GM19397 (cell line): ENCODE measurements around the gene CERS6.

Source experiments
- ATAC-seq: cut with Tn5 transposase; IDR thresholded peaks from one replicate; pipeline ENCODE4 v1.9.1; 2021; ENCODE audit warnings: mild to moderate bottlenecking, moderate library complexity; ENCODE audit not compliant: unreplicated experiment

Gene CERS6

DNA sequence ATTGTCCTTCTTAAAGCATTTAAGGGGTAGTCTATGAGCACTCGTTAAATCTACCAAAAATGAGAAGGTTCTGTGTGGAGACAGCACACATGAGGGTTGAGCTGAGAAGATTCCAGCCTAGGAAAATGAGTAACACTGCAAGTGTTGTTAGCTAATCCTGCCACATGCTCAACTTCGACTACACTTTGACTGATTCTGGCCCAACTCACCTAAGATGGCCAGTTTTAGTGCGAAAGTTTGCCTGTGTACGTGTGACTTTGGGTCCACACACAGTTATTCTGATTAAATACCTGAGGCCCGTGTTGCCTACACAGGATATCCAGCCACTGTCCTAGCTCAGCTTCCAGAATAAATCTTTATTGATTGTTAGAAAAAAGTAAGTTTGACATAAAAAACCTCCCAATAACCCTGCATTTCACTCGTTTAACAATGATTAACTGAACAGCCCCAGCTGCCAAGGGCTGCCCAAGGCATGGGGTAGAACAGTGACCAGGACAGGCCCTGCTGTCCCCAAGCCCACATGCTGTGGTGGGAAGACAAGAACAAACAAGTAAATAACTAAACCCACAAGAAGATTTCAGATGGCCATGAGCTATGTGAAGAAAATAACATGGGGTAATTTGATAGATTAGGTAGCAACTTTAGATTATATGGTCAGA lies 14.7 kb upstream of the CERS6 start:
- no peak for ATAC-seq

DNA sequence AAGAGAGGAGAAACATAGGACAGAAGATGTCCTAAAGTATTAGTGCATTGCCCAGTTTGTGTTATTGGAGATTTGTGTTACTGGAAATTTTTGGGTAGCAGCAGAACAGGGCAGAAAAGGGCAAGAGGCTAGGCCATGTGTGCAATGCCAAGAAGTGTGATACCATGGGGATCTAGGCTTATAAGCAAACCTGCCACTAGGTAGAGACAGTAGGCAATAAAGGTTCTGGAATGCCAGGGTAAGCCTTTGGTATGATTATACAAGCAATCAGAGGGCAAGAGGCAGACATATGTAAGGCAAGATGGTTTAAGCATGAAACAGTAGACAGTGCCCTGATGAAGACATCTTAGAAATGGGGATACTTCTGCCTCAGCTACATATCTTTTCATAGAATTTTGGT lies 12.3 kb upstream of the CERS6 start:
- no peak for ATAC-seq

DNA sequence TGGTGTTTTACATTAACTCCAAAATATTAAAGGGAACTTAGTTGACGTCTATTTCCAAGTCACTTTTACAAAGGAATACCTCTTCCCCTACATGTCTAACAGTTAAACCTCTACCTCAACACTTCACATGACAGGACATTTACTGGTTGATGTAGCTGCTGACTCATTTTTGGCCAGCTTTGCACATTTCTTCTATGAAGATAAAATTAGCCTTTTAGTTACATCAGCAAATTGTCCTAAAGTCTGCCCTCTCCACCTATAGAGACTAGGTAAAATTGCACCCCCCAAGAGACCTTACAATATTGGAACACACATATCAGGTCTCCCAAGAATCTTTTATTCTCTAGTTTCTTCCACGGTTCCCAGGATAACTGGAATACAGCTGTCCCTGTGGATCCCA lies 10.1 kb upstream of the CERS6 start:
- ATAC-seq, result no peak

DNA sequence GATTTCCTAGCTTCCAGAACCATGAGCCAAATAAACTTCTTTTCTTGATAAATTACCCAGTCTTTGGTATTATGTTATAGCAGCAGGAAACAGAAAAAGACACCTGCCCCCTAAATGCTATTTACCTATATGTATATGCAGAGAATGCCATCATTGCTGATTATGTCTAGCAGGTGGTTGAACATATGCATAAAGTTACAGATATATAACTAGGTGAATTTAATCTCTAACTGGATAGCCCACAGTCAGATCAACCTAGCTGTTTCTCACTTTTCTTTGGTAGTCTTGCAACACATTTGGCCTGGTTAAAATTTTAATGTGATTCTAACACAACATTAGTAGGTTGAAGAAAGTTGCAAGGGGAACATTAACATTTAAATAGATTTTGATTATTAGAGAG lies 7.1 kb upstream of the CERS6 start:
- ATAC-seq, result no peak

DNA sequence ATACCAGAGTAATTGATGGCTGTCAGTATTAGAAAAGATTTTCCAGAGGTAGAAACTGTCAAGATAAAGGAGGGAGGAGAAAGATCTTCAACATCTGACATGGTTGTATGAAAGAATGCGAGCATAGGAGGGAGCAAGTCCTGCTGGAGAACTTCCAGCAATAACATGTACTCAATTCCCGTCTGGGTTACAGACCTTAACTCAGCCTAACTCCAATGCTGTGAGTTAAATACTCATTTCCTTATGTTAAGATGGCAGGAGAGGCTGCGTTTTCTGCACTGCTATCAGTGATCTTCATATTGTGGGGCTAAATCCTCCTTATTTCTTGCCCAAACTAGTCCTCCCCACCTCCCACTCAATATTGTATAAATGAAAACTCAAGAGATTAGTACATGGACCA lies 6.7 kb upstream of the CERS6 start:
- ATAC-seq, result no peak

DNA sequence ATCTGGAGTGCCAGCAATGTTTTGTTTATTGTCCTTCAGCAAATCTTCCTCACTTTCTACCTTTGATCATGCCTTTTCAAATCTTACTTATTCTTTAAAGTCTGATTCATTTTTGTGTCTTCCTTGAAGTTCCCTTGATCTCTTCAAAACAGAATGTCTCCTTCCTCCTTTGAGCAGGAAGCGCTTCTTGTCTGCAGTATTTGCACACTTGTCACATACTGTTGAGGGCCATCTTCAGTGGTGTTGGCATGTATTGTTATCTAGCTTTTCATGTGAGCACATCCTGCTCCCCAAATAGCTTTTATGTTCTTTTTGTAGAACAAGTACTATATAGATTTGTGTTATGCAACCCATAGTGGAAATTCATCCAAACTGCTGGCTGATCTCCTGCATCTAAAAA lies 5.9 kb upstream of the CERS6 start:
- ATAC-seq, result no peak

DNA sequence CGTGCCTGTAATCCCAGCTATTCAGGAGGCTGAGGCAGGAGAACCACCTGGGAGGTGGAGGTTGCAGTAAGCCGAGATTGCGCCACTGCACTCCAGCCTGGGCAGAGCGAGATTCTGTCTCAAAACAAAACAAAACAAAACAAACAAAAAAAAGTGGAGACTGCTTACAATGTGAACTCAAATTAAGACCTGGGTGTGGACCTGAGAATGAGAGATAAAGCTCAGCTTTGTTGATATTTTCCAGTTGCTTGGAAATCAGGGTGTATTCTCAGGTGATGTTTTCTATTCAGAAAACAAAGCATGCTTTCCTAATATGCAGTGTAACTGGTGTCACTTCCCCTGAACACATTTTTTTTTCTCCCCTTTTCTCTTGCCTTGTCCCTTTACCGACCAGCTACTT lies 5.3 kb upstream of the CERS6 start:
- no peak for ATAC-seq

DNA sequence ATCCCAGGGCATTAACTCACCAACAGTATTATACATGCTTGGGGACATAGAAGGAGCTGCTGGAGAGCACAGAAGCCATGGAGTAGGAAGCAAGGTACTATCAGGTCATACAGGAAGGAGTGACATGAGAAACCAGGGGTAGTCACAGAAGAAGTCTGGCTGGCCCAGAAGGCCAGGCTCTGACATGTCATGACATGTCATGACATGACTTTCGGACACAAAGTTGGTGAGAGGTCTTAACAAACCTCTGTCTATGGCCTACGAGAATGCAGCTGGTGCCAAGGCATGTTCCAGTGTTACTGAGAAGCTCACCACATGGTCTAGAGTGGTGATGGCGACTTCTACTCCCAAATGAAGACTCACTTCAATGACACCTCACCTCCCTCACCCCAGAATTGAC lies 3.3 kb upstream of the CERS6 start:
- no peak for ATAC-seq

DNA sequence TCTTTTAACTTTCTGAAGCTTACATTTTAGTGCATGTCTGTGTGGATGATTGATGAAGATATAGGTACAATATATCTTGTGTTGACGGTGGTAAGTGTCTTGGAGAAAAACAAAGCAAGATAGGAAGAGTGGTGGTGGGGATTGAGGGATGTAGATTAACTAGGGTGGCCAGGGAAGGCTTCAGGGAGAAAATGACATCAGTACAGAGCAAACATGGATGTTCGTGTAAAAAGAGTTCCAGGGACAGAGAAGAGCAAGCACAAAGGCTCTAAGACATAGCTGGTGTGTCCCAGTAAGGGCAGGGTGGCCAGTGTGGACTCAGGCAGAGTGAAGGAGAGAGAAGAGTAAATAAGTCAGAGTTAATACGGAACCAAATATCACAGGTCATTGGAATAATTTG lies 2.7 kb upstream of the CERS6 start:
- no peak for ATAC-seq

DNA sequence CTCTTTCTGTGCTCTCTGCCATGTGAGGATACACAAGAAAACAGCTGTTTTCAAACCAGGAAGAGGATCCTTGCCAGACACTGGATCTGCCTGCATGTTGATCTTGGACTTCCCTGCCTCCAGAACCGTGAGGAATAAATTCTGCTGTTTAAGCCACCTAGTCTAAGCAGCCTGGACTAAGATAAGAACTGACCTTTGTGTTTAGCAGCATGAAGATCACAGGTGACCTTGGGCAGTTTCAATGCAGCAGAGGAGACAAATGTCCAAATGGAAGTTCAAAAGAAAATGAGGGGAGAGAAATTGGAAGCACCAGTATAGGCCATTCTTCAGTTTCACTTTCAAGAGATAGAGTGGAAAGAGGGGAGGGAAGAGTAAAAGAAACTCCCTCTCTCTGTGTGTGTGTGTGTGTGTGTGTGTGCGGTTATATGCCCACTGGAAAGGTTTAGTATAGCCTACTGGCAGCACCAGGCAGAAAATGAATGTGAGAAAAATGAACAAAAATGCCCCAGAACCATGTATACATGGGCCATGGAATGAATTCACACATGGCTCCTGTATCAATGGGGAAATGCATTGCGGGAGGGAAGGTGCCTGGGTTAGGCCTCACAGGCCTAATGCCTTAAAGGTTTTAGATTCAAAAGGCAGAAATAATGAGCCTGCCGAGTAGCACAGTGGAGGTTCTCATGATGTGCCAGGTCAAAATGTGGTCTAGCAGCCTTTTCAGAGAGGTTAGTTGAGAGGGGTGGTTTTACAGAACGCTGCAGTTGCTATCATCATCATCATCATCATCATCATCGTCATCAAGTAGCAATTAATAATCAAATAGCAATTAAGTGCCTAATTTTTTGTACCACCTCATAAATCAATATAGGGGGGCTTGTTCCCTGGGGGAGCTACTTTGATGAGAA lies 1.1 kb upstream of the CERS6 start:
- no peak for ATAC-seq

DNA sequence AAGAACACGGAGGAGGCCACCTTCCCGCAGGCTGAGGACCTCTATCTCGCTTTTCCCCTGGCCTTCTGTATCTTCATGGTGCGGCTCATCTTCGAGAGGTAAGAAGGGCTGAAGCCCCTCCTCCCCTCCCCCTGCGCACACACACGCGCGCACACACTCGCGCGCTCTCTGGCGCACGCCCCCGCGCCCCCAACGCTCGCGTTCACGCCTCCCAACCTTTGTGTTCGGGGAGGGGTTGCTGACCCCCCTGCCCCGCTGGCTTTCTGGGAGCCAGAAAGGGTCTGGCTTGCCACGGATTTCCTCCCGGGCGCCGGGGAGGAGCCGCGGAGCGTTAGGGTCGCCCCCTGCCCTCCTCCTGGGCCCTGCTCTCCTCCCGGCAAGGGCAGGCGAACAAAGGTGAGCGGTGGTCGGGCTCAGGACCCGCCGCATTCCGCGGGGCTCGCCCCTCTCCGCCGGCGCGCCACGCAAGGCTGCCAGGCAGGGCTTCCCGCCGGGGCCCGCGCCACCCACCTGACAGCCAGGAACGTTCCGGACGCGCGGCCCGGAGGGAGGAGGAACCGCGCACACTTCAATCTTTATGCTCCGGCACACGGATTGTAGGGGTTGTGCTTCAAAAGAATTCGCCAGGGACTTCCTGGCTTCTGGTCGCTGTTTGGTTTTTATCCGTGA lies 583 bp downstream of the CERS6 start:
- ATAC-seq, result peak; percentile 36

DNA sequence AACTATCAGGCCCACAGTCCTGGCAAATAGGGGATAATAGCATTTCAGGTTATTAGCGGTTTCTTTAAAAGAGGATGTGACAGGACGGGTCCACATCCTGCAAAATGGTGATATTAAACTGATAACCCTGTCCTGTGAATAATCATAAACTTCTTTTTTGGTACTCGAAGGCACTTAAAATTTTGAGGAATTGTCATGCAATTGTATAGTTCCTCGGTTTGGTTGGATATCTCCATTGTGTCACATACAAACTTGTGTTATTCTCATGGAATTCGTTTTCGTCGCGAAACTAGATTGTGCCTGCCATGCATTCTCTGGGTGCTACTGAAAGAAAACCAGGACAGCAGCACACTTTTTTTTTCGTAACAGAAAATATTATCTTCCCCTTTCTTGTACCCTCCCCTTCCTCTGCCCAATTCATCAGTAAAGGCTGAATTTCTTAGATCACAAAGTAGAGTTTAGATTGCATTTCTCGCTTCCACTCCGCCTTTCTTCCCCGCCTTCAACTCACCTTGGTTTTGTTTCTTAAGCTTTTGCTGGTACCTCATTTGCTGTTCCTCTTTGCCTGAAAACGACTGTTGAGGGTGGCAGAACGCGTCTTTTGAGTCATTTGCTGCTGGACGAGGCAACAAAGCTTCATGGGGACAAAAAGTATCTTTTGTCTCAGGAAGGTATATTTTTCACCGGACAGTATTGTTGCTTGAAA lies 1.3 kb downstream of the CERS6 start:
- no peak for ATAC-seq

DNA sequence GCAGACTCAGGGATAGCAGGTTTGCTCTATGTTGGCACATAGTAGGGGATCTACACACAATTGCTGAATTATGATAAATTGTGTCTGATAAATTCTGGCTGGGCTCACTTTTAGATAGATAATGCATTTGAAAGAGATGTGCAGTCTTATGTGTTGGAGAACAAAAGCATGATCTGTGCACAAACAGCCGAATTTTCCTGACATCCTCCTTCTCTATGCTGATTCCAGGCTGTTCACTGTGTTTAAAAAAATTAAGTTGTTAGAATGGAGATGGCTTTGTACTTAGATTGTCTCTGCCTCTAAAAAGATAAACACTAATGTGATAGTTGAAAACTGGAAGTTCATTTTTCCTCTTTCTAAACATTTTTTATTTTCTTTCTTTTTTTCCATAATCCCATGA lies 2.1 kb downstream of the CERS6 start:
- ATAC-seq, result no peak

DNA sequence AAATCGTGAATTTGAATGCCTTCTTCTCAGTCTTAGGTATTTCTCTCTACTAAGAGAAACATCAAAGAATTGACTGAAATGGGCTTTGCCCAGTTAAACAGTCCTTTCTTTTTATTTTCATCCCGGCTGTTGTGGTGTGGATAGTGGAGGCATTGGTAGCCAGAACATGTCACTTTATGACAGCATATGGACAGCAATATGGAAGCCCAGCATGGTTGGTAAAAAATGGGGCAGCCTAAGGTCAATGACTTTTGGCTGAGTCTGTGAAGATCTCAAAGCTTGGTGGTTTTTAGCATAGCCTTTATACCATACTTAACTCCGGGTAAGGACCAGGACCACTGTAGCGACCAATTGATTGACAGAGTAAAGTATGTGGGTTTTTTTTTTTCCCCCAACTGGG lies 3.2 kb downstream of the CERS6 start:
- ATAC-seq, result no peak

DNA sequence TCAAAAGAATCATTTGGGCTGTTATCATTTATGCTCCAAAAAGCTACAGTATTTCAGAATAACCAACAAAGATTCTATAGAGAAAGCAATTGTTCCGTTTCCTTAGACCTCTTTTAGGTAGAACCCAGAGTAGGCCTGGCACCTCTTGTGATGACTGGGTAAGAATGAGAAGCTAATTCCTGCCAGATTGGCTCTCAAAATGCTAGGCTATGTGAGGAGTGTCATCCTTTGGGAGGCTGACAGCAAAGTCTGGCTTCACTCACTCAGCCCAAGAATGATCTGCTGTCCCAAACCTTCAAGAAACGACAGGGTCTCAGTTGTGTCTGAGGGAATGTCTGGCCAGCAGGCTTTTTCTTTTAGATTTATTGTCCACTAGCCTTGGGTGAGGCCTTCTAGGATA lies 4.5 kb downstream of the CERS6 start:
- ATAC-seq, result no peak

DNA sequence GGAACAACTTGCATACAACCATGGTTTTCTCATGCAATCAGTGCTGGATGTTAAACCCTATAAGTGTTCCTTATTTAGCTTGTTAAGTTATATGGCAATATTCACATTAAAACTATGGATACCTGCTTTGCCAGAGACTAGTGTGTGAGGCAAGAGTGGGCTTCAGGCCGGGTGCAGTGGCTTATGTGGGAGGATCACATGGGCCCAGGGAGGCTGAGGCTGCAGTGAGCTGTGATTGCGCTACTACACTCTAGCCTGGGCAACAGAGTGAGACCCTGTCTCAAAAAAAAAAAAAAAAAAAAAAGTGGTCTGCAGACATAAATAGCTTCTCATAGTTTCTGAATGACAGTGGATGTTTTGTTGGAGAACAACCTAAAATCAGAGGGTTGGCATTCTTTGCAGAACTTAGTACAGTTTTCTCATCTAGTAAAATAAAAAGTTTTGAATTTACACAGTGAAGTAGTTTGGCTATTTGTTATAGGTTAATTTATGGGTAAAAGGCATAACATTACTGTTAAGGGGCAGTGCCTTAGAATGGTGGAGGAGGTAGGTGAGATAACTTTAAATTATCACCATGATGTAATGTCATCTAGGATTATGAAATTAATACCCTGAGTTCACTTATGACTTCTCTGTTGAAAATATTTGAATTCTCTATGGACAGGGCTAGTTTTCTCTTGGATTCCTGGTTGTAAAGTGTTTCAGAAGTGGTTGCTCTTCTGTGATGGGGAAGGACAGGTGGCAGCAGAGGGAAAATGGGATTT lies 5.3 kb downstream of the CERS6 start:
- ATAC-seq, result no peak

DNA sequence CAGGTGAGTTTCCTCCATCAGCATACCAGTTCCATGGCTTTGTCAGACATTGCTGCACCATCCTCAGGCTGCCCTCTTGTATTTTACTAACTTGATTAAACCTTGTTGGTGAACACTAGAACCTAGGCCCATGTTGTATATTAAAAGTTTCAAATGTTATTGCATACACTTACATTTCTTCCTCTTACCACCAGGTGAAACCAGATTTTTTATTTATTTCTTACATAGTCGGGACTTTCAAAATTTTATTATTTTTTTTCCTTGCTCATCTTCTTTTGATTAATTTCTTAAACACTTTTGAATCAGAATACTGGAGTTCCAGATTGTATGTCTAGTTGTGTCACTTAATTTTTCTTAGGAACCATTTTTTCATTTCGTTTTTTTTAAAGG lies 5.9 kb downstream of the CERS6 start:
- ATAC-seq, result no peak

DNA sequence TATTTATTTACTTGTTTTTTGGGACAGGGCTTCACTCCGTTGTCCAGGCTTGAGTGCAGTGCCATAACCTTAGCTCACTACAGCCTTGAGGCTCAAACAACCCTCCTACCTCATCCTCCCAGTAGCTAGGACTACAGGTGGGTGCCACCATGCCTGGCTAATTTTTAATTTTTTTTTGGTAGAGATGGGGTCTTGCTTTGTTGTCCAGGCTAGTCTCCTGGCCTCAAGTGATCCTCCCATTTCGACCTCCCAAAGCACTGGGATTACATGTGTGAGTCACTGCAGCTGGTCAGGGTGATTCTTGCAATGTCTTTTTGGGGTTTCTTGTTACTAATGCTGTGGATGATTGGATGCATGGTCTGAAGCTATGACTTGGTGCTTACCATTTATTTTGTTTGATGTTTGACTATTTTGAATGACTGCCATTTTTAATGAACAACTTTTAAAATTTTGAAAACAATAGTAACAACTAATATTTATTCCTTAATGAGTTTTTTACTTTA lies 6.5 kb downstream of the CERS6 start:
- ATAC-seq, result no peak

DNA sequence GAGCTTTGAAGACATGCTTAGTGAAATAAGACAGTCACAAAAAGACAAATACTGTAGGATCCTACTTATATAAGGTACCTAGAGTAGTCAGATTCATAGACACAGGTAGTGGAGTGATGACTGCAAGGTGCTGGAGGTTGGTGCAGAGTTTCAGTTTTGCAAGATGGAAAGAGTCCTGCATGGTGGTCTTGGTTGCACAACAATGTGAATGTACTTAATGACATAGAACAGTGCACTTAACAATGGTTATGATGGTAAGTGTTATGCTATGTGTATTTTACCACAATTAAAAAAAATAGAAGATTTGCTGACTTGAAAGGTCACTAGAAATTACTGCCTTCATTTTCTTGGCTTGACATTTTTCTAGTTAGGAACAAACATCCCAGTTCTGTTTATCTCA lies 9.5 kb downstream of the CERS6 start:
- no peak for ATAC-seq

DNA sequence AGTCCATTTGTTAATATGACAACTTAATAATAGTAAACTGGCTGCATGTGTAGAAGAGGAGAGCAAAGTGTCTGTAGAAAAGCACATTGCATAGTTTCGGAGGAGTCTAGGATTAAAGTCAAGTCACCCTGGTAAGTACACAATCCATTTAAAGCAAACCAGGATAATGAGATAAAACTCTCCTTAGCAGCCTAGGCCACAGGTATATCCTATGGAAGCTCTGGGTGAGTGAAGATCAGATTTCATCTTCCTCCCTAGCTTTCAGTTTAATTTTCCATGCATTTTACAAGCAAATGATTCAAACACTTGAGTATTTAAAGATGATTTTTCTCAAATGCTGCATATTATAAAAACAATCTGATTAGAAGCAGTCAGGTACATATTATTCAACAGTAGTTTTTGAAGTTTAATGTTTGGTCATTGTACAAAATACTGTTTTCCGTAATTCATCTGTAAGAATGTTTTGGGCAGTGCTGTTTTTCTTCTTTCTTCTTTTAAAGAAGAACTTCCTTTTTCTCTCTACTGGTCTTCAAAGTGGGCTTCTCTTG lies 10.2 kb downstream of the CERS6 start:
- ATAC-seq, result no peak
